Heart left ventricle (tissue), 13 donors: ENCODE measurements around the gene LONP1.
"Not testable (repeated sequence)": the region's sequence is repeated elsewhere in the genome, so short reads cannot be mapped to it uniquely, and the experiment has no call there.

Experiments used
- CTCF ChIP-seq, 12 donors: fragments of 200-600 bp; sonication (generic) in 4 of 12; IDR thresholded peaks; one replicate each; pipeline versions ENCODE4 v1.5.0 to v1.8.0; 2018 to 2022; ENCODE audit warnings: antibody characterized with exemption in 12 of 12, mild to moderate bottlenecking in 5 of 12
- POLR2A ChIP-seq, 2 donors: fragments of 450-650 bp; IDR thresholded peaks; one replicate each; pipeline ENCODE4 v1.6.1; 2017; ENCODE audit warnings: antibody characterized with exemption in 2 of 2, mild to moderate bottlenecking in 2 of 2, moderate library complexity in 2 of 2
- donor health status: ischemic (EF 13 %, LVEDD 7.1; RV severe dilation, severe dysfunction).
- donor health status: DM: no; HTN: yes; CAD: no.
- donor health status: DM: no; HTN: no; CAD: no.
- donor health status: ischemic (EF 25% LVEDD 6.9; RV normal size, moderate dysfunction).
- donor health status: ischemic (EF 25% LVEDD 5.7; RV mildly dilated, moderate dysfunction).
- donor health status: ischemic (EF 35%, LVEDD 5.7; RV mildly dilated, moderate dysfunction).
- donor health status: nonischemic (EF 11% LVEDD 7.7; RV severe dilation, severe dysfunction).
- donor health status: DM: yes; HTN: yes; CAD: no.
- donor health status: PGD.
- donor health status: ischemic (EF 29% LVEDD 5.4; RV normal size, mild dysfunction).
- donor health status: nonischemic (EF 23%, LVEDD 6.1; RV moderate dilation, normal function).

GRCh38 chr19:5733172-5733571 is 13.2 kb upstream of the LONP1 start:
- TF ChIP-seq CTCF, POLR2A (IDR thresholded peaks at IDR 0.05): not testable (repeated sequence)
